Gastroesophageal sphincter (tissue), 3 donors: ENCODE results near the gene ADAM8.

ENCODE experiments used
- EP300 ChIP-seq: sonication (generic); formaldehyde crosslinking; IDR thresholded peaks from one replicate; pipeline ENCODE4 v1.6.1; 2017; ENCODE audit warnings: antibody characterized with exemption, mild to moderate bottlenecking
- POLR2A ChIP-seq, 2 donors: fragments of 450-650 bp; IDR thresholded peaks; one replicate each; pipeline ENCODE4 v1.6.1; 2017; ENCODE audit warnings: antibody characterized with exemption in 2 of 2, mild to moderate bottlenecking in 2 of 2, moderate library complexity in 1 of 2
- TF ChIP-seq, protein P1 (sequence below), 4 experiments: fragments of 200-600 bp in 2 of 4; fragments of 450-650 bp in 2 of 4; sonication (generic) in 1 of 4; IDR thresholded peaks; one replicate each; pipeline ENCODE4 v1.5.1; 2017 to 2019; ENCODE audit warnings: antibody characterized with exemption in 4 of 4, mild to moderate bottlenecking in 2 of 4, moderate library complexity in 2 of 4

DNA sequence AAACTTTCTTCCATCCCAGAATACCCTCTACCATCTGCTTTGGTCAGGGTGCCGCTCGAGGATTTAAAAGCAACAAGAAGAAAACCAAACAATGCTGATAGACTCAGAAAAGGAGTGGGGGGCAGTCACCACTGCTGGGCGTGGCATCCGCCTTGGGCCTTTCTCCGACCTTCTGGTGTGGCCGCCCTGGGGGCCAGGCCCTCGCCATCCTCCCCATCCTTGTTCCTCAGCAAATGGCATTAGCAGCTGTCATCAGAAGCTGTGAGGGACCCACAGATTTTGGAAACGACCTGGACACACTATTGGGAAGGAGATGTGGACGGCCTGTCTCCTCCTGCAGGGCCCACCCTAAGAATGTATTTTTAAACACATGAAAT is 36.1 kb upstream of the ADAM8 start:
- TF ChIP-seq, protein P1, sequence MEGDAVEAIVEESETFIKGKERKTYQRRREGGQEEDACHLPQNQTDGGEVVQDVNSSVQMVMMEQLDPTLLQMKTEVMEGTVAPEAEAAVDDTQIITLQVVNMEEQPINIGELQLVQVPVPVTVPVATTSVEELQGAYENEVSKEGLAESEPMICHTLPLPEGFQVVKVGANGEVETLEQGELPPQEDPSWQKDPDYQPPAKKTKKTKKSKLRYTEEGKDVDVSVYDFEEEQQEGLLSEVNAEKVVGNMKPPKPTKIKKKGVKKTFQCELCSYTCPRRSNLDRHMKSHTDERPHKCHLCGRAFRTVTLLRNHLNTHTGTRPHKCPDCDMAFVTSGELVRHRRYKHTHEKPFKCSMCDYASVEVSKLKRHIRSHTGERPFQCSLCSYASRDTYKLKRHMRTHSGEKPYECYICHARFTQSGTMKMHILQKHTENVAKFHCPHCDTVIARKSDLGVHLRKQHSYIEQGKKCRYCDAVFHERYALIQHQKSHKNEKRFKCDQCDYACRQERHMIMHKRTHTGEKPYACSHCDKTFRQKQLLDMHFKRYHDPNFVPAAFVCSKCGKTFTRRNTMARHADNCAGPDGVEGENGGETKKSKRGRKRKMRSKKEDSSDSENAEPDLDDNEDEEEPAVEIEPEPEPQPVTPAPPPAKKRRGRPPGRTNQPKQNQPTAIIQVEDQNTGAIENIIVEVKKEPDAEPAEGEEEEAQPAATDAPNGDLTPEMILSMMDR (IDR thresholded peaks at IDR 0.05), result no peak
- TF ChIP-seq POLR2A (IDR thresholded peaks at IDR 0.05) (no peak), EP300 (no peak)
